NCI-H1092 treated with DMSO at 0.1 percent for 48 hours (cell line): ENCODE results near the gene CCSER1.

ENCODE experiments used
- DNase-seq: peaks from one replicate; lab custom pipeline; 2025; lab: John Stamatoyannopoulos, UW

Gene CCSER1

GRCh38 chr4:90958256-90958895 is 831.2 kb downstream of the CCSER1 start:
- no peak for DNase-seq

GRCh38 chr4:90960433-90960832 is 833.2 kb downstream of the CCSER1 start:
- DNase-seq: no peak

DNA sequence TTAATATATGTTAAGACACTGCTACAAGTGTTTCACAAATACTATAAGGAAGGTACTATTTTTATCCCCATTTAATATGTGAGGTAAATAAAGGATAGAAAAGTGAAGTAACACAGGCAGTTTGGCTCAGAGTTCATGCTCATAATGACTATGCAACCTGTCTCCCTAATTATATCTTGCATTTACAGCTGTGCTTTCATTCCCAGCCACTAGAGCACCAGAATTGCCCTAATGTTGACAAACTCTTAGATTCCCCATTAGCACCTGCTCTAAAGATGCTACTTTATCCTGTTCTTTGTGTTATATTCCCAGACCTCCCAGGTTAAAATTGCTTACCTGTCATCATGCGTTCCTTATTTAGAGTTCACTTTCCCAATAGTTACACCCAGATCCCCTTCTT is 833.6 kb downstream of the CCSER1 start:
- peak; percentile 8 for DNase-seq

DNA sequence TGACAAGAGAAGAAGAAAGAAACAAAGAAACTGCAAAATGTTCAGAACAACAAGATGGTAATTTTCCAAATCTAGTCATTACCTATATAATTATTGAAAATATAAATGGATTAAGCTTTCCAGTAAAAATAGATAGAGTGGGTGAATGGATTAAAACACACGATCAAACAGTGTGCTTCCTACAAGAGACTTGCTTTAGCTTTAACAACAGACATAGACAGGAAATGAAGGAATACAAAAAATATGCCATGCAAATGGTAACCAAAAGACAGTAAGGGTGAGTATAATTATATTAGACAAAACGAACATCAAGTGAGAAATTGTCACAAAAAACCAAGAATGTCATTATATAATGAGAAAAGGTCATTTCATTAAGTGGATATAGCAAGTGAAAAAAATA is 842.8 kb downstream of the CCSER1 start:
- DNase-seq: no peak

- no peak for DNase-seq
These were observed 850.5 kb downstream of the CCSER1 start for GRCh38 chr4:90977726-90978125.

- DNase-seq: peak; percentile 57
These were observed 852.4 kb downstream of the CCSER1 start for GRCh38 chr4:90979556-90979955.

DNA sequence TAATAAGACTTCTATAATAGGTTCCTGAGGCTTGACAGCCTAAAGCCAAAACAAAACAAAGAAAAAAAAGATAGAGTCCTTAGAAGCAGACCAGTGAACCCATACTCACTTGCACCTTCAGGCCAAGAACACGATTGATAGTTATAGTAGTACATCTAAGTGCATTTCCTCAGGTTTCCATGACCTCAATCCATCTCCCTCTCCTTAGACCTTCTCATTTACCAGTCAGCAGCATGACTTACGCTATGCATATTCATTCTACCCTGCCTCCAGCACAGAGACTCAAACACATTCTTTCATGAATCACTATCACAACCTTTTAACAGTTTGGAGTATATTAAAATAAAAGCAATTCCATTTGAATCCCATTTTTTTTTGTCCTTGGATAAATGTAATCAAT is 855.6 kb downstream of the CCSER1 start:
- DNase-seq: no peak

DNA sequence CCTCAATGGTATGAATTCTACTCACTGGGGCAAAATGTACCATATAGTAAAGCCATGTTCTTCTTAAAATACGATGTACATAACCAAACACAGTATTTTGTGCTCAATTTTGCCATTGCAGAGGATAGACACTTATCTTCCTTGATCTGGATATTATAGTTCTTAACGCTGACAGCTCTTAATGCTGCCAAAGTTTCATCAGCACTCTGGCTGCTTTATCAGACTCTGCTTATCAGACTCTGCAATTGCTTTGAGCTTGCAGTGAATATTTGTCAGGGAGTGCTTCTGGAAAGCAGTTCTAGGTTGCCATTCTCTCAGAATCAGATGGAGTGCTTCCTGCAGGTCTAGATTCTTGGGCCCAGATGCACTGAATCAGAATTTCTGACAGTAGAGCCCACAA is 863.1 kb downstream of the CCSER1 start:
- DNase-seq: no peak

DNA sequence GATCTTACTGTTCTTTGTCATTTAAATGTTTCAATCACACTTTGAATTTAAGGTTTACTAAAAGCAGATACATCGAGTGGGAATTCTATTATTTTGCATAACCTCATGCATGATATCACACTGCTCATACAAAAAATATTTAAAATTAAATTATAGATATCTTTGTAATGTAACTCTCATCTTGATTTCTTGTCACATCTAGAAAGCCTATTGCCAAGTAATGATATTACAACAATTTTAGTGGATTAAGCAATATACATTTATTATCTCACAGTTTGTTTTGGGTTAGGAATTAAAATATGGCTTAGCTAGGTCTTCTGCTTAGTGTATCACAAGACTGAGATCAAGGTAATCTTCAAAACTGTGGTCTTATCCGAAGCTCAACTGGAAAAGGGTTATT is 865.0 kb downstream of the CCSER1 start:
- no peak for DNase-seq

DNA sequence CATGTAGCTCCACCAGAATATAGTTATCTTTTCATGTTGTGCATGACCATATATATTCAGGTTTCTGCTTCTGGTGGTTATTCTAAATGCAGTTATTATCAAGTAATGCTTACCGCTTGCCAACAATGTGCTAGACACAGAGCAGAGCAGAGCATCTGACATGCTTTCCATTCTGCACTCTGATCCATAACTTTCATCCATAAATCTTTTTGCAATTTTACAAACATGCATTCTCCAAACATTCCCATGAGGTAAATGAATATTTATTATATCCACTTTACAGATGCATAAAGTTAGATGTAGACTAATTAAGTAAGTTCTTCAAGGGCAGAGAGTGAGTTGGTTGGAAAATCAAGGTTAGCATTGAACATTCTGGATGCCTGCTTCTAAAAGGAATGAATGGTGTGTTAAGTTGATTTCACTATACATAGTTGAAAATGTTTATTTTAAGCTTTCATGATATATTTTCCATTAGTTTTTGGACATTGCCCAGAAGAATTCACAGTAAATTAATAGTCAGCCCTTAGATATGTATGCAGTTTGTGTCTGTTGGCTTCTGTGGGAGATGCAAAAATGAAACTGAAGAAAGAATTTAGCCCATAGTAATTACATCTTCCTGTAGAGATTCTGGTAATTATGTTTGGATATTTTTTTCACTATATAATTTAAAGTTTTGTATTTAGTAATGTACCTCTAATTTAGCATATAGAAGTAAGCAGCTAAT is 867.8 kb downstream of the CCSER1 start:
- no peak for DNase-seq

DNA sequence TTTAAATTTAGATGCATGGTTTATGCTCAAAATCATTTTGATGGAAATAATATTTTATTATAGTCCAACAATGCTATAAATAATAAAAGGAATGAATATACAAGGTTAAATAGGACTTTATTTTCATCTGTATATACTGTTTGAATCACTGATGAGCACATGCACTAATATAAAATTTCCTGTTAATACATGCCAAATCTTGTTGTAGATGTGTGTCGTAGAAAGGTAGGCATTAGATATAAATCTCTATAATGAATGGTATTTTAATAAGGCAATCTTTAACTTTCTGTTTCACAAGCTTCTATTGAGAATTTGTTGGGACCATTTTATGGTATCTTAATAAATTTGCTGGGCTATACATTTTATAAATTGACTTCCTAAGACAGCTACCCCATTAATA is 868.8 kb downstream of the CCSER1 start:
- DNase-seq: no peak

DNA sequence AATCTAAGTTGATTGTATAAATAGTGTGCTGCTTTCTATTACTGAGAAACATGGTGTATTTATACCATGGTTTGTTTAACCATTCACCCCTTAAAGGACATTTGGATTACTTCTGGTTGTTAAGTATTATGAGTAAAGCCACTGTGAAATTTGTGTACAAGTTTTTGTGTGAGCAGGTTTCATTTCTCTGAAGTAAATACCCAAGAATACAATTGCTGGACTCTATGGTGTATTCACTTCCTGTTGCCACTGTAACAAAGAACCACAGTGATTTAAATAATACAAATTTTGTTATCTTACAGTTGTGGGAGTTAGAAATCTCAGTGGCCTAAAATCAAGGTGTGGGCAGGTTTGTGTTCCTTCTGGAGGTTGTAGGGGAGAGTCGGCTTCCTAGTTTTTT is 869.6 kb downstream of the CCSER1 start:
- no peak for DNase-seq

DNA sequence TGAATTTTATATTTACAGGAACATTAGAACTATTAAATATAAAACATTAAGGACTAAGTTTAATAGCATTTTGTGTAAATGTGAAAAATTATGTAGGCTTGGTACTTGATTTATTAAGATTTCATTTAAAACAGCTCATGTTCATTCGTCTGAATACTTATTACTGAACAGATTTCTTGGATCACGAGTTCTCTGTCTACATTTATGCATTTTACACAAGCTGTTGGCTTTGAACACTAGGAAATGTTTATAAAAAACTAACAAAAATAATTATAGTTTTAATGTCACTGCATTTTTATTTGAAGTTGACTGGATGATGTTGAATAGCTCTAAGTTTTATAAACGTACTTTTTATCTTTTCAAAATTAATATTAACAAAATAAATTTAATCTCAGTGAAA is 888.7 kb downstream of the CCSER1 start:
- DNase-seq: no peak

DNA sequence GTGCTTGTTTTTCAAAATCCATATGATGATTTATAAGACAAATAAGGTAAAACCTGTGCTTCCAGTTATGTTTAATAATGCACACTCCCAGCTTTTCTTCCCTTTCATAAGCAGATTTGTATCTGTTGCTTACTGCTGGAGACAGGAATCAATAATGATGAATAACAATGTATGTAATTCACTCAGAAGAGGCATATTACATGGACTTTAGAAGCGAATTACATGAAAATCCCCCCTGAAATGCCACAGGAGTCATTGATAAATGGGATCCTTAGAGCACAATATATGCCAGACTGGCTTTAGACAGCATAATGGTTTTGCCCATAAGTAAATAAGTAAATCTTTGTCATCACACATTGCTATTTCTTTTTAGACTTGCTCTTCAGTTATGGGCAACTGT is 892.3 kb downstream of the CCSER1 start:
- DNase-seq: no peak

DNA sequence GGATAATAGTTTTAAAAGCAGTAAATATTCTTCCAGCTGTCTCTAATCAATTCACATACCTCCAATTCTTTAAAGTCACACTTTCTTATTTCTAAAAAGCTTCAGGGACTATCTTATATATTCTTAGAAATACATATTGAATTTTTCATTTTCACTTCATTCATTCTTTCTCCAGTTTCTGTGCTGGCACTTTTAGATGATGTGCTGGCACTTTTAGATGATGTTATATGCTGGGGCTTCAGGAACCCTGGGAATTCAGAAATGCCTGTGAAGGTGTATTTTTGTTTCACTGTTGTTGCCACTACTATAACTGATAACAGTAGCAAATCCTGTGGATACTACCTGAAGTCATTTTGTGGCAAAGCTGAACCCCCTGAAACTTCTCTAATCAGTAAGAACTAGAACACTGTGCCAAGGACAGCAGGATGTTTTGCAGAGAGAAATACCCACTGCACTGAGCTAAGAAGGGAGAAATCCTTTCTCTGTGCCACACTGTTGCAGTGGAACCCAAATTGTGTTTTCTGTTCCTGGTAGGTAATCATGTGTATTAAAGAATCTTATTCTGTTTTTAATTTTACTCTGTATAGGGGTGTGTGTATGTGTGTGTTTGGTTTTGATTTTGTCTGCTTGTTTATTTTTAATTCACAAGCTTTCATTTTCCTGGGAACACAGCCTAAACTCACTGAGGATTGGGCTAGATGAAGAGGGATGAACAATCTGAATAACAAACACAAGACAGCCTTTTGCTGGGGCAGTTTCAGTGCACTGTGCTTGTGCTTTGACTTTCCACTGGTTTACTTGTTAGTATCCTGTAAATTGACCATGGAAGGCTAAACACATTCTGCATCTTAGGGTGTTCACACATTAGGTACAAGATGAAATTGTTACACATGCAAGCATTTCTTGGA is 898.3 kb downstream of the CCSER1 start:
- no peak for DNase-seq

GRCh38 chr4:91028228-91028627 is 901.0 kb downstream of the CCSER1 start:
- DNase-seq: no peak

- DNase-seq: no peak
These were observed 904.6 kb downstream of the CCSER1 start for GRCh38 chr4:91031761-91032160.

- DNase-seq: no peak
These were observed 905.7 kb downstream of the CCSER1 start for GRCh38 chr4:91032725-91033445.

GRCh38 chr4:91035276-91035675 is 908.1 kb downstream of the CCSER1 start:
- DNase-seq: no peak

DNA sequence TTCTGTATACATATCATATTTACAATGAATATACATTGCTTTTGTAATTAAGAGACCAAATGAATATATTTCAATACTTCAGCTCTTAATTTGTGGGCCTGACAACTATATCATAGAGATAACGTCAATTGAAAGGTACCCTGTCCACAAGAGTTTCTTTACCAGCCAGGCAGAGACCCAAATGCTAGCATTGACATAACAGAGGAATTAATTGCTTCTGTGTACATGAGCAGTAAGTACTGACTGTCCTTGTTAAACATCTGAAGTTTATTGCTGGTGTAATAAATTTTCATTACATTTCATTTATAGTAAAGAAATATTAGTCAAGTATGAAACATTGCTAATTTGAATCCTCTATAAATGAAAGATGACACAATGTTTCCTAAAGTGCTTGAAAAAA is 910.8 kb downstream of the CCSER1 start:
- no peak for DNase-seq

GRCh38 chr4:91057871-91058270 is 930.7 kb downstream of the CCSER1 start:
- no peak for DNase-seq

GRCh38 chr4:91058345-91058744 is 931.2 kb downstream of the CCSER1 start:
- no peak for DNase-seq
